ENCODE measurements around the gene RPS6KC1. TPM values are rescaled to one million over a fixed set of nuclear protein-coding genes. Genes with fewer than 3 reads are reported as not detected.

RPS6KC1 gene
- total and polyA plus RNA-seq, 9 of the 15 experiments (the other 6 are each of a cell fraction or from before 2014, with no cell fraction given): 4.3 to 34.6 (median 20.9) TPM

GRCh38 chr1:213111502-213111901 is 60.5 kb downstream of the RPS6KC1 start:
- H2AFZ ChIP-seq (ENCODE audit: low read depth, low read length): no peak overlapping the region
- no peaks in the 10 kb centered on the region for H3K9me3 ChIP-seq (replicated peaks; ENCODE audit: control insufficient read depth, insufficient read depth, low read depth, low read length)
- DNase-seq (ENCODE audit: extremely low read depth in 1 of 4, low spot score in 3 of 4) (no peak), FAIRE-seq (no peak), ATAC-seq (no peak)
- in situ Hi-C loops (cut with MboI): no loop called here
- ChIA-PET CTCF (ENCODE audit: low intra/inter-chr PET ratio) (no interaction called here), POLR2A (interaction anchor here (0.6 kb wide), 1 partner anchor 114 kb away, joined by 3 read pairs; no protein-coding TSS in a partner anchor)
- H3K27ac ChIP-seq (ENCODE audit: extremely low read depth, low read depth, low read length): no peak overlapping the region
- intact Hi-C loops (cut with micrococcal nuclease): no loop called here
- peaks cover 19% of the 10 kb centered on the region for H3K79me2 ChIP-seq (ENCODE audit: control insufficient read depth, insufficient read depth, low read length)
- no peak overlapping the region for H3K4me3 ChIP-seq
- no peak overlapping the region for H3K9ac ChIP-seq (ENCODE audit: insufficient read depth in 1 of 2, low read depth in 2 of 2, low read length in 2 of 2)
- peaks cover 8% of the 10 kb centered on the region for H3K36me3 ChIP-seq (ENCODE audit: control insufficient read depth, insufficient read depth, low read length)
- no peaks in the 10 kb centered on the region for H3K27me3 ChIP-seq (ENCODE audit: control insufficient read depth in 2 of 2, insufficient read depth in 2 of 2, low read length in 2 of 2)
- TF ChIP-seq NEUROD1 (IDR thresholded peaks at IDR 0.05; ENCODE audit: borderline replicate concordance, low read depth, low read length, partially characterized antibody) (no peak), TGIF2 (CRISPR knock-in tag; IDR thresholded peaks at IDR 0.05) (no peak), ZNF24 (IDR thresholded peaks at IDR 0.05) (no peak), EWSR1 (IDR thresholded peaks at IDR 0.05; ENCODE audit: borderline replicate concordance, low read depth, partially characterized antibody) (no peak), GTF2B (IDR thresholded peaks at IDR 0.05; ENCODE audit: extremely low read depth, insufficient read length) (no peak), RNF2 (IDR thresholded peaks at IDR 0.05) (no peak), ETV5 (CRISPR knock-in tag; IDR thresholded peaks at IDR 0.05; ENCODE audit: low read depth) (no peak), DIDO1 (tag; IDR thresholded peaks at IDR 0.05; ENCODE audit: low read depth) (no peak), PRPF4 (IDR thresholded peaks at IDR 0.05; ENCODE audit: insufficient read depth, low read depth, low read length, poor library complexity, severe bottlenecking) (no peak), ZNF77 (CRISPR knock-in tag; IDR thresholded peaks at IDR 0.05) (no peak), NR3C1 (CRISPR knock-in tag; IDR thresholded peaks at IDR 0.05) (no peak)
- 90% methylated on average over 2 of the region's 2 CpGs for WGBS (ENCODE audit: insufficient coverage, low coverage, missing lambda C conversion rate)
- no peaks in the 10 kb centered on the region for H3K4me1 ChIP-seq (replicated peaks in 1 of 2; ENCODE audit: control insufficient read depth in 2 of 2, insufficient read depth in 2 of 2, low read length in 2 of 2)
- no peak overlapping the region for H3K4me2 ChIP-seq (ENCODE audit: insufficient read depth, low read length)
- no TSS peak for BruUV-seq (replicated peaks)
- no peaks in the 10 kb centered on the region for H3K9me1 ChIP-seq (ENCODE audit: control insufficient read depth, insufficient read depth, low read length)
- no peaks in the 10 kb centered on the region for H4K20me1 ChIP-seq (replicated peaks; ENCODE audit: control insufficient read depth, insufficient read depth, low read length)

Data from K562 (cell line).